Measurements from ENCODE around the gene C8B. TPM values are rescaled to one million over a fixed set of nuclear protein-coding genes. Genes with fewer than 3 reads are reported as not detected.

C8B gene
- total RNA-seq, 1 donor from 2014 or later, result not detected

DNA sequence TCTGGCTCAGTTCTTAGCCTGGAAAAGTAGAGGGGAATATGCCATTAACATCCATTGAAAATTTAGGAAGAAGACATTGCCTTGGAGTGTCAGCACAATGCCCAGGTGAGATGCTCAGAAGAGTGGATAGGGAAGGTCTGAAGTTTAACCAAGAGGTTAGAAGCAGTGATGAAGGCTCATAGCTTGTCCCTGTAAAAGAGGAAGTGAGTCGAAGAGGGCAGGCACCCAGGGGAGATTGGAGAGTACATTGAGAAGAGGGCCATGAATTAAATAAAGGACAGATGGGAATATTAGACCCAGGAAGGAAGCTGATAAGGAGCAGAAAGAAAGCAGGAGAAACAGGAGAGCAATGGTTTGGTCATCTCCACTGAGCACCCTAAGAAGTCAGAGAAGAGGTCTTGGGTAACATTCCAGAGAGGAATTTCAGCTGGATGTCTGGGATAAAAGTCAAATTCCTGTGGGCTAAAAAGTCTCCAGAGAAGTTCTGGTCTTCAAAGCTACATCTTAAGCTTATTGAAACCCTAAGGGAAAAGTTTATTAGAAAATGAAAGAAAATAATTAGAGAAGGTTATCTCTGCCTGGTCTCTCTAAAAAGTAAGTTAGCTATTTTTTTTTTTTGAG lies 17.3 kb downstream of the C8B start:
- peaks cover 3% of the 10 kb centered on the region for H3K4me1 Mint-ChIP-seq (ENCODE audit: unreplicated experiment)
- H3K4me3 Mint-ChIP-seq (ENCODE audit: unreplicated experiment), result no peak overlapping the region
- no peak for TF ChIP-seq CTCF (IDR thresholded peaks at IDR 0.05; ENCODE audit: unreplicated experiment)
- no peaks in the 10 kb centered on the region for H3K9me3 Mint-ChIP-seq (ENCODE audit: unreplicated experiment)
- no peaks in the 10 kb centered on the region for H3K27me3 Mint-ChIP-seq (ENCODE audit: unreplicated experiment)
- DNase-seq (ENCODE audit: low spot score), result no peak
- no peaks in the 10 kb centered on the region for H3K36me3 Mint-ChIP-seq (ENCODE audit: low read depth, unreplicated experiment)
- no peak overlapping the region for H3K27ac Mint-ChIP-seq (ENCODE audit: unreplicated experiment)

DNA sequence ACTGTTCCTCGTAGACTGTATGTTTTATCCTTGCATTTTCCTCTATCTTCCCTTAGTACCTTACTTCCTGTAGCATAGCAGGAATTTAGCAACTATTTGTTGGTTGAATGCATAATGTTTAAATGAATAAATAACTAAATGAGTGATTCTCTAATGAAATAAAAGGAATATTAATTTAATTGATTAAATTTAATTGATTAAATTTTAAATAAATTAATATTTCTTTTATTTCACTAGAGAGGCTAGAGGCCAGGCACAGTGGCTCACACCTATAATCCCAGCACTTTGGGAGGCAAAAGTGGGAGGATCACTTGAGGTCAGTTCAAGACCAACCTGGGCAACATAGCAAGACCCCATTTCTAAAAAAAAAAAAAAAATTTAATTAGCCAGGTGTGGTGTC lies 25.8 kb downstream of the C8B start:
- H3K27ac Mint-ChIP-seq (ENCODE audit: unreplicated experiment), result no peak overlapping the region
- H3K27me3 Mint-ChIP-seq (ENCODE audit: unreplicated experiment), result no peaks in the 10 kb centered on the region
- no peak overlapping the region for H3K4me3 Mint-ChIP-seq (ENCODE audit: unreplicated experiment)
- no peaks in the 10 kb centered on the region for H3K4me1 Mint-ChIP-seq (ENCODE audit: unreplicated experiment)
- no peaks in the 10 kb centered on the region for H3K9me3 Mint-ChIP-seq (ENCODE audit: unreplicated experiment)
- TF ChIP-seq CTCF (IDR thresholded peaks at IDR 0.05; ENCODE audit: unreplicated experiment), result no peak
- no peaks in the 10 kb centered on the region for H3K36me3 Mint-ChIP-seq (ENCODE audit: low read depth, unreplicated experiment)
- DNase-seq (ENCODE audit: low spot score), result no peak

DNA sequence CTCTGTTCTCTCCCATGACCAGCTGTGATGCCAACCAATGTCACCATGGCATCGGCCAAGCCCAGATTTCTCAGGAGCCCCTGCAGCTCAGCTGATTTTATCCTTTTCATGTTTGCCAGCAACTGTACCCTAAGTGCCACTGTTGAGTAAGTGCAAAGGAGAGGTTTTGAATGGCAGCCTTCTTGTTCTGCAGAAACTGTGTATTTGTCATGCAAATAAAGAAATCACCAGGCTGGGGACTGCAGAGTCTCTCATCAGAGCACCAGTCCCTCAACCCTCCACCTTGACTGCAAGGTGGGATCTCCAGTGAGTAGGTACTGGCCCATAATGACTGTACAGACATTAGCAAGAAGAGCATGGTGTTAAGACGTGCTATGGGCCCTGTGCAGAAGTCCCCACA lies 26.6 kb downstream of the C8B start:
- no peak for TF ChIP-seq CTCF (IDR thresholded peaks at IDR 0.05; ENCODE audit: unreplicated experiment)
- Mint-ChIP-seq H3K27me3 (ENCODE audit: unreplicated experiment) (no peaks in the 10 kb centered on the region), H3K27ac (ENCODE audit: unreplicated experiment) (no peak overlapping the region), H3K4me1 (ENCODE audit: unreplicated experiment) (no peaks in the 10 kb centered on the region), H3K4me3 (ENCODE audit: unreplicated experiment) (no peak overlapping the region), H3K36me3 (ENCODE audit: low read depth, unreplicated experiment) (no peaks in the 10 kb centered on the region), H3K9me3 (ENCODE audit: unreplicated experiment) (no peaks in the 10 kb centered on the region)
- no peak for DNase-seq (ENCODE audit: low spot score)

DNA sequence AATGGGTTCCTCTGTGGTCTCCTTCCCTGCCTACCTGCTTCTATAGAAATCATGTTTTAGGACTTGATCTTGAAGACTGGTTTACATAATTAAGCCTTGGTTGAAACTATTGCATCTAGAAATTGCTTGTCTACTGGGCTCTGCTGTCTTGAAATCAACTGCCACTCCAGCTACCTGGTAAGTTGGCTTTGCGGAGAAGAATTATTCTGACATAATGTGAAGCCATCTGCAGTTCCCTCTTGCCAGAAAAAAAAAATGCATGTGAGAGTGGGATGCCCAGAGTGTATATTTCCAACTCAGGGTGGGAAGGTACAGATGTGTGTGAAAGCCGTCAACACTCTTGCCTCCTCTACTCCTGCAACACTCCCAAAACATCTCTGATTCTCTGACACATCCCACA lies 27.2 kb downstream of the C8B start:
- Mint-ChIP-seq H3K27me3 (ENCODE audit: unreplicated experiment) (no peaks in the 10 kb centered on the region), H3K4me3 (ENCODE audit: unreplicated experiment) (no peak overlapping the region), H3K4me1 (ENCODE audit: unreplicated experiment) (no peaks in the 10 kb centered on the region), H3K36me3 (ENCODE audit: low read depth, unreplicated experiment) (no peaks in the 10 kb centered on the region), H3K27ac (ENCODE audit: unreplicated experiment) (no peak overlapping the region), H3K9me3 (ENCODE audit: unreplicated experiment) (no peaks in the 10 kb centered on the region)
- no peak for TF ChIP-seq CTCF (IDR thresholded peaks at IDR 0.05; ENCODE audit: unreplicated experiment)
- no peak for DNase-seq (ENCODE audit: low spot score)

DNA sequence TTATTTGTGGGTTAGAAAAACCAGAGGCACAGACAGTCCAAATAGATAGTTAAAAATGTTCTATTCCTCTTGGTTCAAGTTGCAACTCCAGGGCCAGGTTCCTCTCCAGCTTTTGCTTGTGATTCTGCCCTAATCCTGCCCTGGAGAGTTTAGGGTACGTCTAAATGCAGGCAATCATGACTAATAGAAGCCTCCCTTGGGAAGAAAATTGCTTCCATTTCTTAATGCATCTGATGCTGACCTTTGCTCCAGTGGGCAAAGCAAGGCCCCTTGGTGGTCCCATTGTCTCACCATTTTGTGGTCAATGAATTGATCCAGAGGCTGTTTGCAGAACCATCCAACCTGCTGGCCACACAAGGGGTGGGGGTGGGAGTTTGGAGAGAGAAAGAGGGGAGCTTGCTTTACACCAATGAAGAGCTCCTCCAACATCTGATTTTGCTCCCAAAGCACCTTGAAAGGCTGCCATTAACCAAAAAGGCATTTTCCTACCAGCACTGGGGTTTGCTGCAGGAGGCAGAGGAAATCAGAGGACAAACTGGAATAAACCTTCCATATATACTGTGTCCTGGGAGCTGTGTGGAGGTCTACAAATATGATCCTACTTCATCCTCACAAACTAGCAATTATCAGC lies 31.3 kb downstream of the C8B start:
- H3K27ac Mint-ChIP-seq (ENCODE audit: unreplicated experiment), result no peak overlapping the region
- no peak overlapping the region for H3K4me3 Mint-ChIP-seq (ENCODE audit: unreplicated experiment)
- H3K4me1 Mint-ChIP-seq (ENCODE audit: unreplicated experiment), result no peaks in the 10 kb centered on the region
- no peak for DNase-seq (ENCODE audit: low spot score)
- H3K9me3 Mint-ChIP-seq (ENCODE audit: unreplicated experiment), result no peaks in the 10 kb centered on the region
- no peaks in the 10 kb centered on the region for H3K36me3 Mint-ChIP-seq (ENCODE audit: low read depth, unreplicated experiment)
- no peaks in the 10 kb centered on the region for H3K27me3 Mint-ChIP-seq (ENCODE audit: unreplicated experiment)
- TF ChIP-seq CTCF (IDR thresholded peaks at IDR 0.05; ENCODE audit: unreplicated experiment), result no peak
